DLD1 (cell line): Measurements from ENCODE around the gene ANKDD1A.

Experiments
- in situ Hi-C: cut with HindIII; loops from 2 replicates; pipeline ENCODE4 v1.10.0; 2017; ENCODE audit warnings: low sequenced_read_pairs

The ANKDD1A gene

GRCh38 chr15:64921711-64922110 is 10.0 kb downstream of the ANKDD1A start:
- in situ Hi-C loops = loop anchor here (5.0 to 10.0 kb wide), 2 partner anchors 84 to 197 kb away; no protein-coding TSS in a partner anchor

DNA sequence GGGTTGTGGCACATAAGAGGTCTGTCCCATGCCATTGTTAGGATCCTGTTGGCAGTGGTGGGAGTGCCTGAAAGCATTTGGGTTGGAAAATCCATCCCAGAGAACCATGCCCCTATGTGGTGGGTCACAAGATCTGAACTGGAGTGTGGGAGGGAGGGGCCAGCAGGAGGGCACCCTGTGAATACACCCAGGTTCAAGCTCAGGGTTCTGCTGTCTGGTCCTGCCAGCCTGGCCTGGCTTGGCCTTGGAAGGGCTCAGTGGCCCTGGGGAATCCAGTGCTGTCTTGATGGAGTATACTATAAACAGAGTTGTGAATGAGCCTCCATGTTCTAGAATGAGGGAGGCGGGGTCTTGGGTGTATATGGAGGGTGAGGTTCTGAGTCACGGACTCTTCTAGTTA is 11.8 kb downstream of the ANKDD1A start:
- in situ Hi-C loops = loop anchor here (5.0 to 10.0 kb wide), 2 partner anchors 86 to 199 kb away; no protein-coding TSS in a partner anchor

GRCh38 chr15:64925335-64926330 is 13.9 kb downstream of the ANKDD1A start:
- in situ Hi-C loops = loop anchor here (10.0 kb wide), 1 partner anchor 201 kb away; no protein-coding TSS in a partner anchor

- in situ Hi-C loops = loop anchor here (10.0 kb wide), 1 partner anchor 202 kb away; no protein-coding TSS in a partner anchor
These were observed 15.0 kb downstream of the ANKDD1A start for GRCh38 chr15:64926661-64927060.

DNA sequence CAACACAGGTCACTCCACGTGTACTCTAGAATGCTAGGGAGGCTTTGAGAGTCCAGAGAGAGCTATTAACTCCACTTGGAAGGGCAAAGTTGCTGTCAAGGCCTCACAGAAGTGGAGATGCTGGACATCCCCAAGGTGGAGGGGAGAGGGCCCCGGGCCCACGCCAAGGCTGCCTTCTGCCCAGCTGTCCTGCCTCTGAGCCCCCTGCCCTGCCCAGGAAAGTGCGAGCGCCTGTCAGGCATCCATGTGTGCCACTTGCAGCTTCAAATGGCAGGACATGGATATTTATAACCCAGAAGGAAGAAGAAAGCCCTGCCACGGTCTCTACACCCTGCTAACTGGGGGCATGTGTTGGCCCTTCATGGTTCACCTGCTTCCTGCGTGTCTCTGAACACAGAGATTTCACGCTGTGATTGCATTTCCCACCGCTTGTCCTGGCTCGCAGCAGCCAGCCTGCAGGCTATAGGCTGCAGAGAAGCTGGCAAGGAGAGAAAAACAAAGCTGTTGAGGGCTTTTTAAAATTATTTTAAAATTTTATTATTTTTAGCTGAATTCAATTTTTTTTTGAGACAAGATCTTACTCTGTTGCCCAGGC is 17.0 kb downstream of the ANKDD1A start:
- in situ Hi-C loops = loop anchor here (10.0 kb wide), 1 partner anchor 204 kb away; no protein-coding TSS in a partner anchor

DNA sequence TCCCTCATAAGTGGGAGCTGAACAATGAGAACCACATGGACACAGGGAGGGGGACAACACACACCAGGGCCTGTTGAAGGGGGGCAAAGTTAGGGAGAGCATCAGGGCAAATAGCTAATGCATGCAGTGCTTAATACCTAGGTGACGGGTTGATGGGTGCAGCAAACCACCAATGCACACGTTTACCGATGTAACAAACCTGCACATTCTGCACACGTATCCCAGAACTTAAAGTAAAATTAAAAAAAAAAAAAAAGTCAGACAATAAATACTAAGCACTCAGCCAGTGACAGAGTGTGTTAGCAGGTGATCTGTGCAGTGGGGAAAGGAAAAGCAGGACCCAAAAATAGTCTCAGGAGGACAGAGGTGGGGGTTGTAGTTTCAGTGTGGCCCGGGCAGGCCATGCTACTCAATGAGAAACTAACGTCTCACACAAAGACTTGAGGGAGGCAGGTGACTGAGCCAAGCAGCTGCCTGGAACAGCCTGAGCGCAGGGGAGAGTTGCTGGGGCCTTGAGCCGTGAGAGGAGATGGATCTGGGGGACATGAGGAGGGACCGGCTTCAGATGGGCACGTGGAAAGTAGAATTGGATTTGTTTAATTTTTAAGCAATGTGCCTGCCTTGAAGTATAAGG is 18.4 kb downstream of the ANKDD1A start:
- in situ Hi-C loops = no loop called here

- in situ Hi-C loops = no loop called here
These were observed 19.2 kb downstream of the ANKDD1A start for GRCh38 chr15:64930778-64931371.

GRCh38 chr15:64931381-64931780 is 19.7 kb downstream of the ANKDD1A start:
- in situ Hi-C loops = no loop called here

DNA sequence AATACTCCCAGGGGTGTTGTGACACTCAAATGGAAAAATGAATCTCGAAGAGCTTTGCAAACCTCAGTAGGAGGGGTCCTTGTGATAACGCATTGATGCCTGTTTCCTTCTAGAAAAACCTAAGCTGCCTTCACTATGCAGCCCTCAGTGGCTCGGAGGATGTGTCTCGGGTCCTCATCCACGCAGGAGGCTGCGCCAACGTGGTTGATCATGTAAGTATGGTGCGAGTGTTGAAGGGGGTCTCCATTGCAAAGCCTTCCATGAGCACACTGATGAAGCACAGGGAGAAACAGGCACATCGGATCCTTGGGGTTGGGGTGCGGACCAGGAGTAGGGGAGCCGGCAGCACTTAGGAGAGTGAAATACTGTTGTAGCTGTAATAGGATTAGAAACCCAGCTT is 22.3 kb downstream of the ANKDD1A start:
- in situ Hi-C loops = no loop called here

GRCh38 chr15:64938192-64938591 is 26.5 kb downstream of the ANKDD1A start:
- in situ Hi-C loops = no loop called here

DNA sequence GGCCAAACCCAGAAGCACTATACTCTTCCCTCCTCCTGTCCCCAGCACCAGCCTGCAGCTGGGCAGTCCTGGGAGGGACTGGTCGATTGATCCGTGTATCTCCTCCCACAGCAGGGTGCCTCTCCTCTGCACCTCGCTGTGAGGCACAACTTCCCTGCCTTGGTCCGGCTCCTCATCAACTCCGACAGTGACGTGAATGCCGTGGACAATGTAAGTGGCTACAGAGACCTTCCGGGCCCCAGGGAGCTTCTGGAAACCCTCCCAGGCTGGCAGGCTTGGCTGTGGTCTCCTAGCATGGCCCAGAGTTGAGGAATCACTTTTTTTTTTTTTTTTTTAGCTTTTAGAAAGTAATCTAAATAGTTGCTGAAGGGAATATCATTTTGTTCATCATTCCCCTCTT is 30.7 kb downstream of the ANKDD1A start:
- in situ Hi-C loops = no loop called here

DNA sequence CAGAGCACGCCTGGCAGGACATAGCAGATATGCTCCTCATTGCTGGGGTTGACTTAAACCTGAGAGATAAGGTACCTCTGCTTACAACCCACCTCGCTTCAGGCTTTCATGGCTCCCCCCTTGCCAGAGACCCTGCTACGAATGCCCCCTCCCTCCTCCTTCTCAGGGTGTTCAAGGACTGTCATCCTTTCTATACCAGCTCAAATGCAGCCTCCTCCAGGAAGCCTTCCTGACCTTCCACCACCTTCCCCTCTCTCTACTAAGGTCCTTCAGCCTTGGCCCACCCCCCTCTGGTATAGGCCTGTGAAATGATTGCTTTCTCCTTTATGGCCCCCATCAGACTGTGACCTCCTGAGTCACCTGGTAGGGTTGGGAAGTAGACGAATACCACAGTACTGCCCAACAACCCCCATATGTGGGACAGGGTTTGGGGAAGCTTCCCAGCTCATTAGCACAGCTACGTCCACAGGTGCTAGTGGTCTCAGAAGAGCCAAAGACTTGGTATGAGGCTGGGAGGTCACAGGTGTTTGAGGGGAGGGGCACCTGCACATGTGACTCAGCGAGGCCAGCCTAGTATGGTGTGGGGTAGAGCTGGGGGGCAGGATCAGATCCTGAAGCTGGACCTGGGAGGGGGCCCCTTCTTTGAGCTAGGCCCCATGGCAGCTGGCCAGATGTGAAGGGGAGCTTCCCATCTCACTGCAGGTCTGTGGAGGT is 32.0 kb downstream of the ANKDD1A start:
- in situ Hi-C loops = no loop called here

DNA sequence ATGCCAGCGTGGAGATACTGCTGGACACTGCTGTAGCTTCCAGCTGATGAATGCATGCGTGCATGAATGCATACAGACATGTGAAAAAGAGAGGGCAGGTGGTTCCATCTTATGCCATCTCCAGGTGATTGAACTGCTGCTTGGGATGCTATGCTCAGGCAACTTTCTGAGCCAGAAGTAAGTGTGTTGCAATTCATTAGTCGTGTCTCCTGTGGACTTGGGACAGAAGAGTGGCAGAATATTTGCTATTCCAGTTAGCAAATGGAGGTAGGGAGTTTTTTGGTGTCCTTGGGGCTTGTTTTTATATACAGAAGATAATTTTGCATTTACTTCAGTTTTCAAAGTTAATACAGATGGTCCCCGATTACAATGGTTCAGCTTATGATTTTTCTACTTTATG is 33.3 kb downstream of the ANKDD1A start:
- in situ Hi-C loops = no loop called here

DNA sequence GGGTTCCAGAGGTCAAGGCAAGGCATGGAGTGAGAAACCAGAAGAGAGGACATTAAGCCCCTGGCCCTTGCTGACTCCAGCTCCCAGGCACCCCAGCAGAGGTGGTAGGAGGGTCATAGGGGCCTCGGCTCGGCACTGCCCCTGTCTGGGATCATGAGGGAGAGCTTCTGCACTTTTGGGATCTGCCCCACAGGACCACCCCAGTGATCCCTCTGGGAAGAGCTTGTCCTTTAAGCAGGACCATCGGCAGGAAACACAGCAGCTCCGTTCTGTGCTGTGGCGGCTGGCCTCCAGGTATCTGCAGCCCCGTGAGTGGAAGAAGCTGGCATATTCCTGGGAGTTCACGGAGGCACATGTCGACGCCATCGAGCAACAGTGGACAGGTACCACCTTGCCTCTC is 35.5 kb downstream of the ANKDD1A start:
- in situ Hi-C loops = no loop called here

- in situ Hi-C loops = no loop called here
These were observed 37.2 kb downstream of the ANKDD1A start for GRCh38 chr15:64948916-64949315.

GRCh38 chr15:64949383-64950186 is 37.9 kb downstream of the ANKDD1A start:
- in situ Hi-C loops = no loop called here

- in situ Hi-C loops = no loop called here
These were observed 39.2 kb downstream of the ANKDD1A start for GRCh38 chr15:64950888-64951287.

DNA sequence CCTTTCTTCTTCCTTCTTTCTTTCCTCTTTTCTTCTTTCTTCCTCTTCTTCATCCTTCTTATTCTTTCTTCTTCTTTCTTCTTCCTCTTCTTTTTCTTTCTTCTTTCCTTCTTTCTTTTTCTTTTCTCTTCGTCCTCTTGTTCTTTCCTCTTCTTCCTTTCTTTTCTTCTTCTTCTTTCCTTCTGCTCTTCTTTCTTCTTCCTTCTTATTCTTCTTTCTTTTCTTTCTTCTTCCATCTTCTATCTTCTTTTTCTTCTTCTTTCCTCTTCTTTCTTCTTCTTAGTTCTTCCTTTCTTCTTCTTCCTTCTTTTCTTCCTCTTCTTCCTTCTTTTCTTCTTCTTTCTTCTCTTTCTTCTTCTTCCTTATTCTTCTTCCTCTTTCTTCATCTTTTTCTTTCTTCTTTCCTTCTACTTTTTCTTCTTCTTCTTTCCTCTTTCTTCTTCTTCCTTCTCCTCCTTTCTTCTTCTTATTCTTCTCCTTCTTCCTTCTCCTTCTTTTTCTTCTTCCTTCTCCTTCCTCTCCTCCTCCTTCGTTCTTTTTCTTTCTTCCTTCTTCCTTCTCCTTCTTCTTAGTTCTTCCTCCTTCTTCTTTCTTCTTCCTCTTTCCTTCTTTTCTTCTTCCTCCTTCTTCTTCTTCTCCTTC is 40.2 kb downstream of the ANKDD1A start:
- in situ Hi-C loops = no loop called here

GRCh38 chr15:64954395-64954794 is 42.7 kb downstream of the ANKDD1A start:
- in situ Hi-C loops = no loop called here
